Measurements from ENCODE around the gene CDC42. TPM values are rescaled to one million over a fixed set of nuclear protein-coding genes. Genes with fewer than 3 reads are reported as not detected.
A peak's percentile ranks its signal among the peaks of the same experiment; 100 is the strongest.

The CDC42 gene
- total and polyA plus RNA-seq, 9 of the 15 experiments (the other 6 are each of a cell fraction or from before 2014, with no cell fraction given): 186 to 398 (median 325) TPM

DNA sequence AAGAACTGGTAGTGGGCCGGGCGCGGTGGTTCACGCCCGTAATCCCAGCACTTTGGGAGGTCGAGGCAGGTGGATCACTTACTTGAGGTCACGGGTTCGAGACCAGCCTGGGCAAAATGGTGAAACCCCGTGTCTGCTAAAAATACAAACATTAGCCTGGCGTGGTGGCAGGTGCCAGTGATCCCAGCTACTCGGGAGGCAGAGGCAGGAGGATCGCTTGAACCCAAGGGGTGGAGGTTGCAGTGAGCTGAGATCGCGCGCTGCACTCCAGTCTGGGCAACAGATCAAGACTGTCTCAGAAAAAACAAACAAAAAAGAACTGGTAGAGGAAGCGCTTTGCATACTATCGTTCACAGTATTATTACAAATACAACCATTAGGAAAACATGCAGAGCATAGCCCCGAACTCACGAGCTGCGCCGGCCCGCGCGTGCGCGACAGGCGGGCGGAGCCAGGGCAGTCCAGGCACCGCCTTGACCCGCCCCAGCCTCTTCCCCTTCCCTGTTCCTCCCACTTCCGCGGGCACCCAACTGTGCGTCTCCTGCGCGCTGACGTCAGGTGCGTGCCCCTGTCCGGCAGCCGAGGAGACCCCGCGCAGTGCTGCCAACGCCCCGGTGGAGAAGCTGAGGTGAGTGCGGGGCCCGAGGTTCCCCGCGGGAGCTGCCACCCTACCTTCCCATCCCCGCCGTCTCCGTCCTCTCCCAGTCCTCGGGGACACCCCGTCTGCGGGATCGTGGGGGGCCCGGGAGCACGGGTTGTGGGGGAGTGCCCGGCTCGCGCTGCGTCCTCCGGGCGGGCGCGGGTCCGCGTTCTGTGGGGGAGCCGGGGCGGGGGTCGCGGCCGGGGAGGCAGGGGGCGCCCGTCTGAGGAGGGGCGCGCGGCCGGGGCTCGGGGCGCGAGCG, at the start of gene CDC42 (continued):
- TF ChIP-seq SMAD1 (IDR thresholded peaks at IDR 0.05; ENCODE audit: low read depth, low read length, partially characterized antibody) (peak; percentile 83), EZH2 (IDR thresholded peaks at IDR 0.05; ENCODE audit: borderline replicate concordance, low read depth, low read length) (no peak), YBX1 (IDR thresholded peaks at IDR 0.05) (no peak), ZNF584 (CRISPR knock-in tag; IDR thresholded peaks at IDR 0.05; ENCODE audit: low read depth) (no peak), ESRRA (IDR thresholded peaks at IDR 0.05; ENCODE audit: borderline replicate concordance, low read depth) (peak; percentile 42; the same call in 1 of the 2 replicates), RAD21 (CRISPR knock-in tag; conservative IDR thresholded peaks at IDR 0.05 in 1 of 2, IDR thresholded peaks at IDR 0.05 in 1 of 2) (peak in 1 of 2 experiments; percentile 2; a peak in 1 of 4 replicates), CTBP1 (IDR thresholded peaks at IDR 0.05; ENCODE audit: borderline replicate concordance) (peak; percentile 66; the same call in 1 of the 2 replicates), CCNT2 (IDR thresholded peaks at IDR 0.05; ENCODE audit: borderline replicate concordance, extremely low read depth, insufficient read length, low read depth, low read length) (peak; percentile 72), ZBTB1 (CRISPR knock-in tag; IDR thresholded peaks at IDR 0.05; ENCODE audit: borderline replicate concordance, low read depth) (peak; percentile 29; the same call in 1 of the 2 replicates), TEAD1 (CRISPR knock-in tag; IDR thresholded peaks at IDR 0.05) (peak; percentile 26 to 53; a peak in 1 of 4 replicates), ZNF165 (CRISPR knock-in tag; IDR thresholded peaks at IDR 0.05; ENCODE audit: borderline replicate concordance) (0 out of 2 replicates have a peak, but pooled peaks have one; percentile 68), ZNF668 (CRISPR knock-in tag; IDR thresholded peaks at IDR 0.05) (no peak), ZZZ3 (IDR thresholded peaks at IDR 0.05) (no peak), HDAC3 (IDR thresholded peaks at IDR 0.05; ENCODE audit: borderline replicate concordance, partially characterized antibody) (no peak)
- TF ChIP-seq, protein P1, sequence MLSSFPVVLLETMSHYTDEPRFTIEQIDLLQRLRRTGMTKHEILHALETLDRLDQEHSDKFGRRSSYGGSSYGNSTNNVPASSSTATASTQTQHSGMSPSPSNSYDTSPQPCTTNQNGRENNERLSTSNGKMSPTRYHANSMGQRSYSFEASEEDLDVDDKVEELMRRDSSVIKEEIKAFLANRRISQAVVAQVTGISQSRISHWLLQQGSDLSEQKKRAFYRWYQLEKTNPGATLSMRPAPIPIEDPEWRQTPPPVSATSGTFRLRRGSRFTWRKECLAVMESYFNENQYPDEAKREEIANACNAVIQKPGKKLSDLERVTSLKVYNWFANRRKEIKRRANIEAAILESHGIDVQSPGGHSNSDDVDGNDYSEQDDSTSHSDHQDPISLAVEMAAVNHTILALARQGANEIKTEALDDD (IDR thresholded peaks at IDR 0.05): no peak
- TF ChIP-seq, protein P2, sequence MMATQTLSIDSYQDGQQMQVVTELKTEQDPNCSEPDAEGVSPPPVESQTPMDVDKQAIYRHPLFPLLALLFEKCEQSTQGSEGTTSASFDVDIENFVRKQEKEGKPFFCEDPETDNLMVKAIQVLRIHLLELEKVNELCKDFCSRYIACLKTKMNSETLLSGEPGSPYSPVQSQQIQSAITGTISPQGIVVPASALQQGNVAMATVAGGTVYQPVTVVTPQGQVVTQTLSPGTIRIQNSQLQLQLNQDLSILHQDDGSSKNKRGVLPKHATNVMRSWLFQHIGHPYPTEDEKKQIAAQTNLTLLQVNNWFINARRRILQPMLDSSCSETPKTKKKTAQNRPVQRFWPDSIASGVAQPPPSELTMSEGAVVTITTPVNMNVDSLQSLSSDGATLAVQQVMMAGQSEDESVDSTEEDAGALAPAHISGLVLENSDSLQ (IDR thresholded peaks at IDR 0.05): peak; percentile 79
- TF ChIP-seq, protein P3, sequence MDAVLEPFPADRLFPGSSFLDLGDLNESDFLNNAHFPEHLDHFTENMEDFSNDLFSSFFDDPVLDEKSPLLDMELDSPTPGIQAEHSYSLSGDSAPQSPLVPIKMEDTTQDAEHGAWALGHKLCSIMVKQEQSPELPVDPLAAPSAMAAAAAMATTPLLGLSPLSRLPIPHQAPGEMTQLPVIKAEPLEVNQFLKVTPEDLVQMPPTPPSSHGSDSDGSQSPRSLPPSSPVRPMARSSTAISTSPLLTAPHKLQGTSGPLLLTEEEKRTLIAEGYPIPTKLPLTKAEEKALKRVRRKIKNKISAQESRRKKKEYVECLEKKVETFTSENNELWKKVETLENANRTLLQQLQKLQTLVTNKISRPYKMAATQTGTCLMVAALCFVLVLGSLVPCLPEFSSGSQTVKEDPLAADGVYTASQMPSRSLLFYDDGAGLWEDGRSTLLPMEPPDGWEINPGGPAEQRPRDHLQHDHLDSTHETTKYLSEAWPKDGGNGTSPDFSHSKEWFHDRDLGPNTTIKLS (IDR thresholded peaks at IDR 0.05; ENCODE audit: borderline replicate concordance, low read depth): 0 out of 2 replicates have a peak, but pooled peaks have one; percentile 8
- TF ChIP-seq, protein P4, sequence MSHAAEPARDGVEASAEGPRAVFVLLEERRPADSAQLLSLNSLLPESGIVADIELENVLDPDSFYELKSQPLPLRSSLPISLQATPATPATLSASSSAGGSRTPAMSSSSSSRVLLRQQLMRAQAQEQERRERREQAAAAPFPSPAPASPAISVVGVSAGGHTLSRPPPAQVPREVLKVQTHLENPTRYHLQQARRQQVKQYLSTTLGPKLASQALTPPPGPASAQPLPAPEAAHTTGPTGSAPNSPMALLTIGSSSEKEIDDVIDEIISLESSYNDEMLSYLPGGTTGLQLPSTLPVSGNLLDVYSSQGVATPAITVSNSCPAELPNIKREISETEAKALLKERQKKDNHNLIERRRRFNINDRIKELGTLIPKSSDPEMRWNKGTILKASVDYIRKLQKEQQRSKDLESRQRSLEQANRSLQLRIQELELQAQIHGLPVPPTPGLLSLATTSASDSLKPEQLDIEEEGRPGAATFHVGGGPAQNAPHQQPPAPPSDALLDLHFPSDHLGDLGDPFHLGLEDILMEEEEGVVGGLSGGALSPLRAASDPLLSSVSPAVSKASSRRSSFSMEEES (CRISPR knock-in tag; IDR thresholded peaks at IDR 0.05): no peak
- TF ChIP-seq, protein P5, sequence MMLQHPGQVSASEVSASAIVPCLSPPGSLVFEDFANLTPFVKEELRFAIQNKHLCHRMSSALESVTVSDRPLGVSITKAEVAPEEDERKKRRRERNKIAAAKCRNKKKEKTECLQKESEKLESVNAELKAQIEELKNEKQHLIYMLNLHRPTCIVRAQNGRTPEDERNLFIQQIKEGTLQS (IDR thresholded peaks at IDR 0.05): peak; percentile 50; the same call in 1 of the 2 replicates
- TF ChIP-seq, protein P5 (CRISPR knock-in tag; conservative IDR thresholded peaks at IDR 0.05): peak; percentile 20; the same call in 1 of the 2 replicates
